Upper lobe of left lung (tissue), 6 donors: ENCODE data around the gene CAMK1D. TPM values are rescaled to one million over a fixed set of nuclear protein-coding genes. Genes with fewer than 3 reads are reported as not detected.

Source experiments
- ATAC-seq, 2 donors: fragments of 200-7000 bp; cut with Tn5 transposase; one replicate each; pipeline ENCODE4 v1.9.1; 2022; ENCODE audit warnings: mild to moderate bottlenecking in 2 of 2, moderate library complexity in 2 of 2; ENCODE audit not compliant: low FRiP score in 2 of 2
- DNase-seq, 2 donors: peaks; one replicate each; pipeline ENCODE4 v3.0.0-alpha.2; 2019 to 2020
- H3K27ac ChIP-seq, 4 donors: fragments of 200-600 bp; sonication (generic); one replicate each; pipeline ENCODE4 v1.5.1; 2016 to 2019
- H3K27me3 ChIP-seq, 4 donors: fragments of 200-600 bp; sonication (generic); one replicate each; pipeline ENCODE4 v1.5.1; 2017 to 2019
- H3K36me3 ChIP-seq, 4 donors: fragments of 200-600 bp; sonication (generic); one replicate each; pipeline ENCODE4 v1.5.1; 2016 to 2019
- H3K4me1 ChIP-seq, 4 donors: fragments of 200-600 bp; sonication (generic); one replicate each; pipeline ENCODE4 v1.5.1; 2018 to 2019
- H3K4me3 ChIP-seq, 4 donors: fragments of 200-600 bp; sonication (generic); one replicate each; pipeline ENCODE4 v1.5.1; 2017 to 2019; ENCODE audit warnings: mild to moderate bottlenecking in 2 of 4, moderate library complexity in 1 of 4
- H3K9me3 ChIP-seq, 4 donors: fragments of 200-600 bp; sonication (generic); one replicate each; pipeline ENCODE4 v1.5.1; 2018 to 2019
- EP300 ChIP-seq, 4 donors: sonication (generic); formaldehyde crosslinking; IDR thresholded peaks; one replicate each; pipeline ENCODE4 v1.5.1; 2017; ENCODE audit warnings: antibody characterized with exemption in 4 of 4, control low read depth in 2 of 4
- POLR2A ChIP-seq, 4 donors: fragments of 450-650 bp; IDR thresholded peaks; one replicate each; pipeline ENCODE4 v1.5.1; 2016 to 2017; ENCODE audit warnings: antibody characterized with exemption in 4 of 4, mild to moderate bottlenecking in 2 of 4
- POLR2AphosphoS5 ChIP-seq, 2 donors: sonication (generic); formaldehyde crosslinking; IDR thresholded peaks; one replicate each; pipeline ENCODE4 v1.5.1; 2017; ENCODE audit warnings: antibody characterized with exemption in 2 of 2
- WGBS, 2 donors: methylation state at CpG; one replicate each; pipeline ENCODE4 v1.1.5; 2017 to 2018; 5-methylcytosine and 5-hydroxymethylcytosine counted together
- small RNA-seq, 4 donors: library from RNA; depleted of rRNA; stranded (forward); fragments of <200 nt; gene quantifications; one replicate each; pipeline ENCODE3, GENCODE V24; 2016
- total RNA-seq, 6 donors: library from RNA; depleted of rRNA in 4 of 6; stranded (reverse); fragments of >200 nt in 4 of 6; gene quantifications; one replicate each; pipeline versions ENCODE4 v1.1.0 to v1.2.1, GENCODE V29; 2016 to 2021
- TF ChIP-seq, protein P1 (sequence below), 6 experiments: fragments of 450-650 bp in 4 of 6; fragments of 200-600 bp in 2 of 6; sonication (generic) in 2 of 6; IDR thresholded peaks; one replicate each; pipeline ENCODE4 v1.5.1; 2016 to 2019; ENCODE audit warnings: antibody characterized with exemption in 6 of 6
- donor health status: DM: no; HTN: no; CAD: no; lungs with moderate emphysema.
- donor health status: DM: no; HTN: yes; CAD: no; lungs with severe emphysema.

CAMK1D gene
- total RNA-seq, 6 donors from 2014 or later, result 6.2 to 29.2 (median 19.0) TPM

DNA sequence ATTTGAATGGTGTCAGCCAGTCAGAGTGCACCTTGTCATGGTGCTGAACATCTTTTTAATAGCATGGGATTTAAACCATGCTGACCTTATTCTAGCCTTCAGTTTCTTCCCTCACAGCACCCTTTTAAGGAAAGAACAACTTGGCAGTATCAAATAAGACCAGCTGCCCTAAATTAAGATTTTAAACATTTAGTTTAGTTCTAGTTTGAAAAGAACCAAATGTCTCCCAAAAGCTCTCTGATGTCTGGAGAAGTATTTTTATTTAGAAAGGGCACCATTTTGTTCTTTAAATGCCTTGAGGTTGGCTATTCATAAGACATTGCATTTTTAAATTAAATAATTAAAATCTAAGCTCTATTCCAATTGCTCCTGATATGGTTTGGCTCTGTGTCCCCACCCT lies 531.1 kb downstream of the CAMK1D start:
- DNase-seq, result no peak
- no peaks in the 10 kb centered on the region for H3K27me3 ChIP-seq
- H3K27ac ChIP-seq, result no peak overlapping the region
- TF ChIP-seq, protein P1, sequence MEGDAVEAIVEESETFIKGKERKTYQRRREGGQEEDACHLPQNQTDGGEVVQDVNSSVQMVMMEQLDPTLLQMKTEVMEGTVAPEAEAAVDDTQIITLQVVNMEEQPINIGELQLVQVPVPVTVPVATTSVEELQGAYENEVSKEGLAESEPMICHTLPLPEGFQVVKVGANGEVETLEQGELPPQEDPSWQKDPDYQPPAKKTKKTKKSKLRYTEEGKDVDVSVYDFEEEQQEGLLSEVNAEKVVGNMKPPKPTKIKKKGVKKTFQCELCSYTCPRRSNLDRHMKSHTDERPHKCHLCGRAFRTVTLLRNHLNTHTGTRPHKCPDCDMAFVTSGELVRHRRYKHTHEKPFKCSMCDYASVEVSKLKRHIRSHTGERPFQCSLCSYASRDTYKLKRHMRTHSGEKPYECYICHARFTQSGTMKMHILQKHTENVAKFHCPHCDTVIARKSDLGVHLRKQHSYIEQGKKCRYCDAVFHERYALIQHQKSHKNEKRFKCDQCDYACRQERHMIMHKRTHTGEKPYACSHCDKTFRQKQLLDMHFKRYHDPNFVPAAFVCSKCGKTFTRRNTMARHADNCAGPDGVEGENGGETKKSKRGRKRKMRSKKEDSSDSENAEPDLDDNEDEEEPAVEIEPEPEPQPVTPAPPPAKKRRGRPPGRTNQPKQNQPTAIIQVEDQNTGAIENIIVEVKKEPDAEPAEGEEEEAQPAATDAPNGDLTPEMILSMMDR (IDR thresholded peaks at IDR 0.05), result no peak
- H3K4me3 ChIP-seq, result no peak overlapping the region
- ATAC-seq, result no peak
- no peaks in the 10 kb centered on the region for H3K9me3 ChIP-seq
- no peaks in the 10 kb centered on the region for H3K4me1 ChIP-seq
- no peaks in the 10 kb centered on the region for H3K36me3 ChIP-seq

DNA sequence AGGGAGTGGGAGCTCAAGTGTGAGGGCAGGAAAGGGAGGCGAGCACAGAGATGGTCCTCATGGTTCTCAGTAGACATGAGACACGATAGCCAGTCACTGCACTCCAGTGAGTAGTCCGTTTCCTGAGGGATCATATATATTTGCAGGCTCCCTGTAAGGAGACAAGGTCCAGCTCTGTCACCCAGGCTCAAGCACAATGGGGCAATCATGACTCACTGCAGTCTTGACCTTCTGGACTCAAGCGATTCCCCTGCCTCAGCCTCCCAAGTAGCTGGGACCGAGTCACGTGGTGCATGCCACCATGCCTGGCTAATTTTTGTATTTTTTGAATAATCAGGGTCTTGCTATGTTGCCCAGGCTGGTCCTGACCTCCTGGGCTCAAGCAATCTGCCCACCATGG lies 535.5 kb downstream of the CAMK1D start:
- 83 to 95% methylated on average over 6 of the region's 6 CpGs for WGBS, 2 donors
- ATAC-seq, result no peak

More for the DNA sequence above, 535.5 kb downstream of the CAMK1D start:
- H3K4me3 ChIP-seq, result no peak overlapping the region
- no peaks in the 10 kb centered on the region for H3K9me3 ChIP-seq
- DNase-seq, result no peak
- no peaks in the 10 kb centered on the region for H3K27me3 ChIP-seq
- TF ChIP-seq, protein P1 (IDR thresholded peaks at IDR 0.05), result no peak
- TF ChIP-seq POLR2AphosphoS5 (IDR thresholded peaks at IDR 0.05), result no peak
- TF ChIP-seq POLR2A (IDR thresholded peaks at IDR 0.05), result no peak
- TF ChIP-seq EP300 (IDR thresholded peaks at IDR 0.05), result no peak
- no peaks in the 10 kb centered on the region for H3K36me3 ChIP-seq
- no peaks in the 10 kb centered on the region for H3K4me1 ChIP-seq
- H3K27ac ChIP-seq, result no peak overlapping the region

Small RNA genes within 50 kb of the gene (small RNA-seq; reads per million reads assigned to genes)
- 0 reads per million in 4 donors for gene MIR4480
- 0 reads per million in 4 donors for gene MIR548Q
- gene RF00279, result 0 to 0.22 (median 0.10) reads per million in 4 donors
- 0 reads per million in 4 donors for gene RN7SL198P
- 0 reads per million in 4 donors for gene RNU6ATAC39P

Other genes starting within 250 kb of the CAMK1D start
- 1 to 10 TPM; 3.2 to 9.3 (median 5.9) TPM for gene SEC61A2, start 219.9 kb upstream of the CAMK1D start, total RNA-seq
- 10 to 100 TPM; 13.5 to 50.4 (median 45.4) TPM for gene NUDT5, start 153.7 kb upstream of the CAMK1D start, total RNA-seq
- gene CDC123, start 153.4 kb upstream of the CAMK1D start, total RNA-seq, result 10 to 100 TPM; 19.9 to 57.5 (median 42.6) TPM